NCI-H460 (cell line): ENCODE results near the gene LRRFIP2. TPM values are rescaled to one million over a fixed set of nuclear protein-coding genes. Genes with fewer than 3 reads are reported as not detected.
"Not testable (repeated sequence)": the region's sequence is repeated elsewhere in the genome, so short reads cannot be mapped to it uniquely, and the experiment has no call there.

Experiments used
- DNase-seq: peaks from one replicate; pipeline ENCODE4 v3.0.0-alpha.2; 2016; ENCODE audit warnings: low read depth; ENCODE audit errors: extremely low read depth
- polyA plus RNA-seq: library from polyadenylated mRNA; depleted of rRNA; stranded (reverse); fragments of >200 nt; gene quantifications from 2 replicates; pipeline ENCODE4 v1.2.3, GENCODE V29; 2014; cell fraction: nucleus; rRNA removed
- total RNA-seq: library from RNA; depleted of rRNA; stranded (reverse); fragments of >200 nt; shearing (Covaris generic); gene quantifications from 2 replicates; pipeline ENCODE4 v1.2.3, GENCODE V29; 2014; rRNA removed

LRRFIP2 gene, protein sequence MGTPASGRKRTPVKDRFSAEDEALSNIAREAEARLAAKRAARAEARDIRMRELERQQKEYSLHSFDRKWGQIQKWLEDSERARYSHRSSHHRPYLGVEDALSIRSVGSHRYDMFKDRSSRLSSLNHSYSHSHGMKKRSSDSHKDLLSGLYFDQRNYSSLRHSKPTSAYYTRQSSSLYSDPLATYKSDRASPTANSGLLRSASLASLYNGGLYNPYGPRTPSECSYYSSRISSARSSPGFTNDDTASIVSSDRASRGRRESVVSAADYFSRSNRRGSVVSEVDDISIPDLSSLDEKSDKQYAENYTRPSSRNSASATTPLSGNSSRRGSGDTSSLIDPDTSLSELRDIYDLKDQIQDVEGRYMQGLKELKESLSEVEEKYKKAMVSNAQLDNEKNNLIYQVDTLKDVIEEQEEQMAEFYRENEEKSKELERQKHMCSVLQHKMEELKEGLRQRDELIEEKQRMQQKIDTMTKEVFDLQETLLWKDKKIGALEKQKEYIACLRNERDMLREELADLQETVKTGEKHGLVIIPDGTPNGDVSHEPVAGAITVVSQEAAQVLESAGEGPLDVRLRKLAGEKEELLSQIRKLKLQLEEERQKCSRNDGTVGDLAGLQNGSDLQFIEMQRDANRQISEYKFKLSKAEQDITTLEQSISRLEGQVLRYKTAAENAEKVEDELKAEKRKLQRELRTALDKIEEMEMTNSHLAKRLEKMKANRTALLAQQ
- 33.0 and 37.4 TPM in 2 replicates for total RNA-seq
- 37.3 and 113 TPM in 2 replicates for polyA plus RNA-seq

DNA sequence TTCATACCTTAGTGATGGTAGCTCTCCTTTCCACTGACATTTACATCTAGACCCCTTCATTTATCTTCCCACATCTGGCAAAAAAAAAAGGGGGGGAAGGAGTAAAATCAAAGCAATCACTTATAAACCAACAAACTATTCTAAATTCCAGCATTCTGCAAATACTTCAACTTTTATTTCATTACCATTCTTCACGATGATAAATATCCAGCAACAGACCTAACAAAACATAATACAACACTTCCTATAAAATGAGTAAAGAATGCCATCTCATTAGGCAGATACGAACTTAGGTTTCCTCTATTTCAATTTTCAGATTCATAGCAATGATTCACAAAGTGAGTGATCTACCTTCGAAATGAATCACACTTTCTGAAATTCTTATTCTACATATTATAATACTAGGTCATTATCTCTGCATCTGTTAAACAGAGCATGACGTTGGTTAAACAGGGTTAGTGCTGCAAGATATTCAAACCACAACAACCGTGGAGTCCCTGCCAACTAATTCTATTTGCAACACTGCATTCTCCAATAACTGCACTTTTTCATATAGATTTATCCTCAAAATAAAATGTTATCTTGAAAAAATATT is at the start of gene LRRFIP2:
LRRFIP2 (minus strand) TSS at position 51 of the 595 bp plus-strand sequence. CDS start 25,599 bp downstream, outside the sequence.
- DNase-seq = no peak

DNA sequence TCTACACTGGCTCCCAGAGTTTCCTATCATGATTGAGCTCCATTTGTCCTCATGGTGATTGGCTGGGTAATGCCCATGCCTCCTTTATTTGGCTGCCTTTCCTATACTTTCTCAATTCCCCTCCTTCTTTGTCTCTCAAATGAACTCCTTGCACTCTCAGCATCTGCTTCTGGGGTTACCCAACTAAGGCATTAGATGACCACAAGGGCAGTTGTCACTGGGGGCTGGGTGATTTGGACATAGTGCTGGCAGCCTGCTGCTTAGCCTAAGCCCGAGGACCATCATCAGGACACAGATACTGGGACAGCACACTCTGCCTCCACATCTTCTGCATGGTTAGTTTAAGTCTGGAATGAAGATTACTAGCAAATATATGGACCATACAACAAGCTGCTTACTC is 49.2 kb upstream of the LRRFIP2 start:
- no peak for DNase-seq

DNA sequence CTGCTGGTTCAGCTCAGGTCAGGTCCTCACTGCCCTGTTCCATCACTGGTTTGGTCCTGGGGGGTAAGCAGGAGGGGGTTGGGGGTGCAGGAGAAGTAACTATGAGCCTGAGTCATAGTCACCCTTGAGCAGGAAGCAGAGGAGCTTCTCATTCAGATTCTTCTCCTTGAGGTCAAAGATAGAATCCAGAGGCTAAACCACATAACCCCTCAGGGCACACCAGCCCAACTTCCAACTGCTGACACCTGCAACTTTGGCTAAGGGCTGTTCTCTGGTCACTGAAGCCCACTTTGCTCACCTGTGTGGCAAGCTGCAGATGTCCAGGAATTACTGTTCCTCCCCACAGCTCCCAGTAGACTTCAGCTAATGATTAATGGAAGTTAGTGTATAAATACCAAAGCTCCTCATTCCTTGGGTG is 48.8 kb upstream of the LRRFIP2 start:
- no peak for DNase-seq

DNA sequence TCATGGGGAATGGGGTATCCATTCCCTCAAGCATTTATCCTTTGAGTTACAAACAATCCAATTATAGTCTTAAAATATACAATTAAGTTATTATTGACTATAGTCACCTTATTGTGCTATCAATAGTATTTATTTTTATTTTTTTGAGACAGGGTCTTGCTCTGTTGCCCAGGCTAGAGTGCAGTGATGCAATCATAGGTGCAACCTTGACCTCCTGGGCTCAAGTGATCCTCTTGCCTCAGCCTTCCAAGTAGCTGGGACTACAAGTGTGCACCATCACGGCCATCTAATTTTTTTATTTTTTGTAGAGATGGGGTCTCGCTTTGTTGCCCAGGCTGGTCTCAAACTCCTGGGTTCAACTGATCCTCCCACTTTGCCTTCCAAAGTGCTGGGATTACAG is 48.2 kb upstream of the LRRFIP2 start:
- not testable (repeated sequence) for DNase-seq

DNA sequence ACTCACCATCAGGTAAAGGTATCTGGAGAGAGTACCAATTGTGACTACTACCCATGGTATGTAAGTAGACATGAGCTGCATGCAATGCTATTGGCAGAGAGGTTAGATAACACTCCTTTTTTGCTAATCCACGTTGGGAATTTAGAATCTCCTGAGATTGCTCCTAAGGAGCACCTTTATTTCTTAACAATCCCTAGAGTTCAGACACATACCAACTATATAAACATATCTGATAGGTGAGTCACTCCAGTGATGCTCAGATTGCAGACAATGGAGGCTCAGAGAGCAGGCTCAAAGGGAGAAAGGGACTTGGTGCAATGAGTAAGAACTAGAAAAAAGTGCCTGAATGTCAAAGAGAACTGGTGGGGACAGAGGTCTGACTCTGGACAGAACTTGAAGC is 47.0 kb upstream of the LRRFIP2 start:
- no peak for DNase-seq

DNA sequence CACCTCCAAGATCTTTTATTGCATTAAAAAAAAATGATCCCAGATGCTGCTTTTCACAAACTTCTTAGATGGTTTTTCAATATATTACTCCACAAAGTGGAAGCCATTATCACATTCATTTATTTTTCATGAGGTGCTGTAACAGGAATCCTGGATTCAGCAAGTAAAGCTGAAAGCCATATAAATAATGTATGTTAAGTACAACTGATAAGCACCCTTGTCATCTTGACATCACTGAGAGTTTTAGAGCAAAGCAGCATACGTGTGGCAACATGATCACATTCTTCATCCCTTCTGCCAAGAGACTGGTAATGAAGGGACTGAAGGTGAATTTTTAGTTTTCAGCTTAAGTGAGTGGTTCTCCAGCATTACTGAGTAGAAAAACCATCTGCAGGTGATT is 44.9 kb upstream of the LRRFIP2 start:
- DNase-seq = no peak

DNA sequence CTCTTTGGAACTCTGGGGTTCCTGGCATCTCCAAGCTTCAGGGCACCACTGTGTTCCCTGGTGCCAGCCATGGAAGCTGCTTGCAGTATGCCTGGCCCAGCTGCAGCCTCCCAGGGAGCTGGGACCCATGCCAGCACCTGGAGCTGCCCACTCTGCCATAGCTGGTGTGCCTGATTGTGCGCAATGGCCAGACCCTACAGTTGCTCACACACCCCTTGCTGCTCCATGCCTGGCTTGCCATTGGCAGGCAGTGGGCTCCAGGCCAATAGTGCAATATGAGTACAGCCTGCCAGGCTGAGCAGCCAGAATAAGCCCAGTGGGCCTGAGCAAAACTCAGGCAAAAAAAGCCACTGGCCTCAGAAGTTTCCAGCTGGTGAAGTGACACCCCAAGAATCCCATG is 43.8 kb upstream of the LRRFIP2 start:
- no peak for DNase-seq

DNA sequence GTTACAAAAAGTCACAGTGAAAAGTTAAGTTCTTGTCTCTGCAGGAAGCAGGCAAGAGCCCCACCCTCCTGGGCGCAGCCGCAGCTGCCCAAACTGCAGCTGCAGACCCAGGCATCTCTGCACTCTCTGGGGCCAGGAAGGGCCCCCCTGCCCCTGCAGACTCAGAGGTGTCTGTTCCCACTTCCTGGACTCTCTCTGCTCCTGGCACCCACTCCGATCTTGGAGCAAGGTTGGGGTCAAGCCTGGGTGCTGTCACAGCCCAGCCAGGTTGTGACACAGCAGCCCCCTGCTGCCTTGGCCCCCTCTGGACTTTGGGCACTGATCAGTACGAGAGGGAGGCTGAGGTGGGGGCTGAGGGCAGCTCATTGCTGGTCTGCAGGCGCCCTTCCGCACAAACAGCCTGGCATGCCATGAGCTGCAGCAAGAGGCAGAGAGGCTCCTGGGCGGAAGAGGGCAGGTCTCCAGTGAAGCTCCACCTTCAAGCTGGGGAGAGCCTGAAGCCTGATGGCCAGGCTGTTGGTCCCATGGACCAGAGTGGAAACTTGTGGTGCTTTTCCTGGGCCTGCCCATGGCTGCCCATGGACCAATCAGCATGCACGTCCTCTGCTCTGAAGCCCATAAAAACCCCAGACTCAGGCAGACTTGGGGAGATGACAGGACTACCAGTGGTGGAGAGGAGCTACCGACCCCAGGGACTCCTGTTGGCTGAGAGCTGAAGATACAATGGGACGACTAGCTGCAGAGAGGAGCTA is 42.9 kb upstream of the LRRFIP2 start:
- no peak for DNase-seq

DNA sequence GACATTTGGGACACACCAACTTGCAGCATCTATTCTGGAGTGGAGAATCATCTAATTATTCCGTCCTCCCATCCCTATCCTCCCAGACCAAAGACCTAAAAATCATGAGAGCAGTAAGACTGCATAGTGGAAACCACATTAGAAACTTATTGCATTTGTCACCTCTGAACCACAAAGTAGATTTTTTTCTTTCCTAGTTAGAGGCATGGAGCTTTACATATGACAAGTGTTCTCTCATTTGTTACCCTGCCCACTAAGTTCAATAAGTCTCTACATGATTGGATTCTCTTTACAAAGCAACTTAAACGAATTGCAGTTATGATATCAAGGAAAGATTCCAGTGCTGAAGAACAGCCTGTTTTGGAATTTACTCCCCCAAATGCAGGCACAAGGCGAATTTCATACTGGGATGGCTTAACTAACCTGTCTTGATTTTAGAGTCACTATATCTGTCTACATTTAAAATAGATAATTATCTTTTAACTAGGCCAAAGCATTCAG is 42.3 kb upstream of the LRRFIP2 start:
- no peak for DNase-seq

DNA sequence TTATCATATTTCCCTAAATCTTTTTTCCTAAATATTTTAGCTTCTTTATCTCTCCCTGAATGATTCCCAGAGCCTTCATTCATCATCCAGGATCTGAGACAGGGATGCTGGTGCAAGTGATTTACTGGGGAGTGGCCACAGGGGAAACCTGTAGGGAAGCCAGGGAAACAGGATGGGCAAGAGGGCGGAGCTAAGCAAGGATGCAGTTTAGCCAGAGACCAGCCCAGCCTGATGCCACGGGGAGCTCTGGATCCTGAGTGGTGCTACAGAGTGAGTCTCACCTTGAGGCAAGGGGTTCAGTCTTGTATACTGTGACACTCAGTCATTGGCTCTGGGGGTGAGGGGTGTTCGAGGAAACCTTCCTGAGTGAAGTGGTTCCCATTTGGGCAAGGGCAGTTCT is 39.7 kb upstream of the LRRFIP2 start:
- DNase-seq = no peak

DNA sequence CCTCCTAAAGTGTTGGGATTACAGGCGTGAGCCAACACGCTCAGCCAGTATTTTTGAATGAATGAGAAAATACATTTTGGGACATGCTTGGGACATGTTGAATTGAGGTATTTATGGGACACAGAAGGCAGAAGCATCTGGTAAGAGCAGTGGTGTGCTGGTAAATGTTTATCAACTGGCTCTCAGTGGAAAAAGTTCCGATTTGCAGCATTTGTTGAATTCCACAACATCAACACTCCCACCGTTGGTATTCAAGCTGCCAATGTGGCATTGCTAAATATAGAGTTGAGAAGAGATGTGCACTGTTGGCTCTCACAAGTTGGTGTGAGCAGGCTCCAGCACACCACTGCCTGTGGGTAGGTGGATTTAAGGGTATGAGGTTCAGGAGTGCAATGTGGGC is 35.8 kb upstream of the LRRFIP2 start:
- DNase-seq = no peak

DNA sequence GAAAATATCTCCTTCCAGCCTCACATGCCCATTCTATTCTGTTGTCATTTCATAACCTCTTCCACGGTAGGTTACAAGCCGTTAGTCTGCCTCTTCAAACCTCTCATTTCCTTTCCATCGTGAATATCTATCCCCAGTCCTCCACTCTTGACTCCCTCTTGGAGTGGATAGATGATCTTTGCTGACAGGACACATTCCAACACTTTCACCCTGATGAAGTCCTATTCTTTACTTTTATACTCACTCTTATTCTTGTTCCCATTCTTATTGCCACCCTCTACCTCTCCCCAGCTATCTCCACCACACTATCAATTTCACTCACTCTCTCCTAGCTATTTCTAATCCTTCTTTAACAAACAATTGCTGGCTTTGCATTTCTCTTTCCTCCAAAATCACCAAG is 34.2 kb upstream of the LRRFIP2 start:
- DNase-seq = not testable (repeated sequence)

DNA sequence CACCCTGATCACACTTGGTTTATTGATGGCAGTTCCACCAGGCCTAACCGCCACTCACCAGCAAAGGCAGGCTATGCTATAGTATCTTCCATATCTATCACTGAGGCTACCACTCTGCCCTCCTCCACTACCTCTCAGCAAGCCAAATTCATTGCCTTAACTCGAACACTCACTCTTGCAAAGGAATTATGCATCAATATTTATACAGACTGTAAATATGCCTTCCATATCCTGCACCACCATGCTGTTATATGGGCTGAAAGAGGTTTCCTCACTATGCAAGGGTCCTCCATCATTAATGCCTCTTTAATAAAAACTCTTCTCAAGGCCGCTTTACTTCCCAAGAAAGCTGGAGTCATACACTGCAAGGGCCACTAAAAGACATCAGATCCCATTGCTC is 33.6 kb upstream of the LRRFIP2 start:
- DNase-seq = not testable (repeated sequence)

DNA sequence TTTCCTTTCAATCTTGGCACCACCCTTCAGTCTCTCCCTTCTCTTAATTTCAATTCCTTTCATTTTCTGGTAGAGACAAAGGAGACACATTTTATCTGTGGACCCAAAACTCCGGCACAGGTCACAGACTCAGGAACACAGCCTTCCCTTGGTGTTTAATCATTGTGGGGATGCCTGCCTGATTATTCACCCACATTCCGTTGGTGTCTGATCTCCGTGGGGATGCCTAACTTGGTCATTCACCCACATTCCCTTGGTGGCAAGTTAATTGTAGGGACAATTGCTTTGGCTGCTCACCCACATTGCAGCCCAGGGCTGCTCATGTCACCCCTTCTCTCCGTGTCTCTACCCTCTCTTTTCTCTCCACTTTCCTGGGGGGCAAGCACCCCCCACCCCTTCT is 31.7 kb upstream of the LRRFIP2 start:
- DNase-seq = not testable (repeated sequence)

DNA sequence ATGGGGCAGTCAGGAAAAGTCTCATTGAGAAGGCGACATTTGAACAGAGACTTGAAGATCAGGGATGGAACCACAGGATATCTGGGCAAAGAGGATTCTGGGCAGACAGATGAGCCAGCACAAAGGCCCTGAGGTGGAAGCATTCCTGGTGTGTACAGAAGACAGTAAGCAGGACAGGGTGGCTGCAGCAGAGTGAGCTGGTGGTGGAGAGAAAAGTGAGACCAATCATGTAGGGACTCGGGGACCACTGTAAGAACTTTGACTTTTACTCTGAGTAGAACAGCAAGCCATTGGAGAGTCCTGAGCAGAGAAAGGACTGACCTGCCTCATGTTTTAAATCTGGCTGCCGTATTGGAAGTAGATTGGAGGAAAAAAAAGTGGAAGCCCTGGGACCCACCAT is 29.9 kb upstream of the LRRFIP2 start:
- DNase-seq = no peak

DNA sequence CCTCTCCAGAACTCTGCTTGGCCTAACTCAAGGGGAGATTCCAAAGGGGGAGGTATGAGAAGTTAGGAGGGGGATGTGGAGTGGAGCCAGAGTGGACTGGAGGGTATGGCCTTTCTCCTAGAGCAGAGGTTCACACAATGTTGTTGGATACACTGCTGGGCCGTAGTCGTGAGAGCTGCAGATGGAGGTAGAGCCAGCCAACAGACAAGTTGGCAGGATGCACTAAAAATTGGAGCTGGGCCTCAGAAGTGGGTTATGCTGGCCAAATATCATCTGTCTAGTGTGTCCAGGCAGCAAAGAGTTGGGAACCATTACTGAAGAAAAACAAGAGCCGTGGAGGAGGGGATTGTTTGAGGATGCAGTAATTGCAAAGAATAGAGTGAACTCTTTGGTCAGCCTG is 27.7 kb upstream of the LRRFIP2 start:
- no peak for DNase-seq

DNA sequence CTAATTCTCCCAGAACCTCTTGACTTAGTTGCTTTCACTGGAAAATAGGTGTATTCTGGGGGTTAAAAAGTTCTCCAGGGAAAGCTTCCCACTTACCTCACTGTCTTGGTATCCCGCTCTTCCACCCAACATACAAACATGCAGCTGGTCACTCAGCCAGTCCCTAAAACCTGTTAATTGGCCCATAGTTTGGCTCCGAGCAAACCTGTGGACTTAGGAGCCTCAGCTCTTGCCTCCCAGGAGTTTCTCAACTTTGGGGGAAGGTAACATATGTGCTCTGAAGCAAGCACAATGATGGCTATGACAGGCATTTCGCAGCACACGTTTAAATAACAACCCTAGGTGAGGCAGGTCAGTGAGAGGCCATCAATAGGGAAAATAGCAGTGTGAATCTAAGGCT is 25.8 kb upstream of the LRRFIP2 start:
- DNase-seq = no peak

DNA sequence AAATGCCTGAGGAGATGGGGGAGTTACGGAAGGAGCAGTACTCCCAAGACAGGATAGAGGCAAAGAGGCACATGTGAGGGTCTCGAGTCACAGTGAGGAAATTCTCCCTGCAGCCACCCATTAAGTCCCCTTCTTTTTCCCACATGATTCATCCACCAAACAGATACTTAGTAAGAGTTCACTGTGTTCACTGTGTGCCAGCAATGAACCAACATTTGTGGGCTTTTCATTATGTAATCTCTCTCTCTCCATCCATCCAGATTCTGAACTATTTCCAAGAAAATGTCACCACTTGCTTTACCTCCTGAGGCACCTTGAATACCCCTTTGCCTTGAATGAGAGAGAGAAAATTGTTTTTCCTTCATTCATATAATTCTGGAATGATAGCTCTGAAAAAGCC is 24.6 kb upstream of the LRRFIP2 start:
- DNase-seq = no peak

DNA sequence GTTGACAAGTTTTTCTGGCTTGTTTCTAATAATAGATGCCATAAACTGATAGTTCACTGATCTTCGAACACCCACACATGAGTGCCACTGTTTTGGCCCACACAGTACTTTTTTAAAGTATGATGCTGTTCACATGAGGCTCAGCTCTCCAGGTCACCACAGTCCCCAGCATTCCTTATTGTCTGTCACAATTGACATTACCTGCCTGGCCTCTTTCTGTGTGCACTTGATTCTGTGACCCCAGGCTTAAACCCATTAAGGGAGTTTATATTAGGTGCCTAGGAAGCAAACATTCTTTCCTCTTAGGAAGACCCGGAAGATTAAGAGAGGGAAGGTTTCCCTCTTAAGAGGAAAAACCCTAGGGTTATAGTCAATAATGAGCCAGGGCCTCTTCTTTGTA is 24.2 kb upstream of the LRRFIP2 start:
- DNase-seq = no peak

DNA sequence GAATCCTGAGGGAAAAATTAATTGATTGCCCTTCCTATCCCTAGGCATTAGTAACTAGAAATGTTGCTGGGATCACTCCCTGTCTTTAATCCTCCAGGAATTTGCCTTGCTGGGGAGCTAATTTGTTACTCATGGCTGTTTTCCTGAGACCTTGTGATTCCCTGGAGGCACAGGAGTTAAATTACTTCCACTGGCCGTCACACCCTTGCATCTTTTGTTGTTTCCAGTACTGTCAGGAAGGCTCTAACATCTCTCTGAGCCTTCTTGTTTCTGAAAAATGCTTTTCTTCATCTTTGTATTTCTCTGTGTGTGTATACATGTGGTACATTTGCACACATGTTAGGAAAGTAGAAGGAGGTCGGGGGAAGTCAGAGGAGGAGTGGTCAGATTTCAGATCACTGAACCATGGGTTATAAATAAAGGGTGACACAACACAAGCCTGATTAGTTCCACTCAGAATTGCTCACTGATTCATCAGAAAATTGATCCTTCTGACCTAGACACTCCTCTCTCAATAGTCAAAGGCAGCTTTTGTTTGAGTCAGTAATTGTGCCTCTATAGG is 23.5 kb upstream of the LRRFIP2 start:
- DNase-seq = no peak
